K562 (cell line): ENCODE data around the gene PEDS1. TPM values are rescaled to one million over a fixed set of nuclear protein-coding genes. Genes with fewer than 3 reads are reported as not detected.
A peak's percentile ranks its signal among the peaks of the same experiment; 100 is the strongest.

ENCODE experiments used
- CAMTA2 ChIP-seq: fragments of 250-450 bp; sonication (Bioruptor Pico); conservative IDR thresholded peaks from 2 replicates; pipeline ENCODE4 v1.5.1; 2022
- CBX3 ChIP-seq, 2 experiments: IDR thresholded peaks; 1 replicate in 1 of 2; 2 replicates in 1 of 2; pipeline ENCODE4 v1.6.1; 2012; ENCODE audit warnings: inconsistent platforms in 2 of 2, low read length in 2 of 2, borderline replicate concordance in 1 of 2, control low read depth in 1 of 2
- CCNT2 ChIP-seq: IDR thresholded peaks from 2 replicates; pipeline ENCODE4 v1.6.1; 2011; ENCODE audit warnings: borderline replicate concordance, low read depth, mild to moderate bottlenecking, moderate library complexity, mixed read lengths, low read length; ENCODE audit not compliant: insufficient read length; ENCODE audit errors: extremely low read depth
- ETV5 ChIP-seq: sonication (generic); formaldehyde crosslinking; IDR thresholded peaks from 2 replicates; pipeline ENCODE4 v1.4.0; 2020; ENCODE audit warnings: low read depth, mild to moderate bottlenecking, missing genetic modification reagents
- FOXP4 ChIP-seq: sonication (generic); formaldehyde crosslinking; IDR thresholded peaks from 2 replicates; pipeline ENCODE4 v1.8.0; 2022; ENCODE audit warnings: mild to moderate bottlenecking, missing genetic modification reagents, borderline replicate concordance
- GTF3C2 ChIP-seq: IDR thresholded peaks from 3 replicates; pipeline ENCODE4 v1.6.1; 2011; ENCODE audit warnings: borderline replicate concordance, mild to moderate bottlenecking, moderate library complexity; ENCODE audit not compliant: insufficient read length; ENCODE audit errors: extremely low read depth
- HIVEP1 ChIP-seq: fragments of 250-450 bp; sonication (Bioruptor Pico); IDR thresholded peaks from 2 replicates; pipeline ENCODE4 v1.4.0; 2020; ENCODE audit warnings: mild to moderate bottlenecking
- MAZ ChIP-seq, 2 experiments: fragments of 450-650 bp in 1 of 2; sonication (generic) in 1 of 2; formaldehyde crosslinking; IDR thresholded peaks in 1 of 2; conservative IDR thresholded peaks in 1 of 2; 2 replicates each; pipeline versions ENCODE4 v1.4.0 to v1.5.0; 2020; ENCODE audit warnings: mild to moderate bottlenecking in 1 of 2, missing genetic modification reagents in 1 of 2
- PHF20 ChIP-seq: fragments of 450-650 bp; IDR thresholded peaks from 2 replicates; pipeline ENCODE4 v1.6.1; 2018; ENCODE audit not compliant: partially characterized antibody
- PTRF ChIP-seq: fragments of 450-650 bp; IDR thresholded peaks from 2 replicates; pipeline ENCODE4 v1.6.1; 2016; ENCODE audit warnings: mild to moderate bottlenecking, missing genetic modification characterization, missing compliant biosample characterization
- STAT5B ChIP-seq: fragments of 250-450 bp; sonication (Bioruptor Pico); IDR thresholded peaks from 2 replicates; pipeline ENCODE4 v1.8.0; 2021; ENCODE audit warnings: mild to moderate bottlenecking, inconsistent platforms
- TARDBP ChIP-seq: fragments of 450-650 bp; IDR thresholded peaks from 2 replicates; pipeline ENCODE4 v1.6.1; 2016
- ZBTB7A ChIP-seq: IDR thresholded peaks from 2 replicates; pipeline ENCODE4 v1.6.1; 2011; ENCODE audit warnings: low read depth, mild to moderate bottlenecking, low read length, moderate library complexity, borderline replicate concordance; ENCODE audit not compliant: control insufficient read depth
- ZNF280A ChIP-seq: fragments of 450-650 bp; IDR thresholded peaks from 2 replicates; pipeline ENCODE4 v1.6.1; 2018; ENCODE audit warnings: mild to moderate bottlenecking, low read depth; ENCODE audit not compliant: partially characterized antibody
- ZNF717 ChIP-seq: fragments of 250-450 bp; sonication (Bioruptor Pico); IDR thresholded peaks from 2 replicates; pipeline ENCODE4 v1.5.0; 2021
- ZNF740 ChIP-seq, 3 experiments: fragments of 200-800 bp in 1 of 3; sonication (Bioruptor generic) in 1 of 3; sonication (generic) in 1 of 3; formaldehyde crosslinking in 1 of 3; IDR thresholded peaks; 2 replicates each; pipeline versions ENCODE4 v1.6.1 to v1.8.0; 2016 to 2022; ENCODE audit warnings: mild to moderate bottlenecking in 2 of 3, missing compliant biosample characterization in 2 of 3, missing genetic modification characterization in 2 of 3, missing genetic modification reagents in 1 of 3
- polyA plus RNA-seq, 8 experiments: library from polyadenylated mRNA; depleted of rRNA in 4 of 8; stranded (reverse) in 5 of 8; unstranded in 3 of 8; fragments of >200 nt; fragmentation: Nextera tagmentation in 2 of 8; fragmentation: Illumina TruSeq in 1 of 8; extraction: Ambion mirVana in 2 of 8; extraction: Trizol in 1 of 8; gene quantifications; 2 replicates each; pipeline versions ENCODE4 v1.2.1 to v1.2.3, GENCODE V29; 2011 to 2014; ENCODE audit warnings: inconsistent platforms in 1 of 8, missing spikeins in 1 of 8
- total RNA-seq, 7 experiments: library from RNA; depleted of rRNA in 6 of 7; stranded (reverse); fragments of >200 nt in 6 of 7; fragmentation: Illumina TruSeq in 2 of 7; extraction: Trizol in 2 of 7; gene quantifications; 2 replicates each; pipeline versions ENCODE4 v1.2.1 to v1.2.3, GENCODE V29; 2011 to 2021; ENCODE audit warnings: low replicate concordance in 1 of 7

Gene PEDS1
- total and polyA plus RNA-seq, 9 of the 15 experiments (the other 6 are each of a cell fraction or from before 2014, with no cell fraction given) = 2.9 to 38.5 (median 24.2) TPM

- TF ChIP-seq ZNF740 (CRISPR knock-in tag; IDR thresholded peaks at IDR 0.05) (peak; percentile 89), ZNF740 (tag; IDR thresholded peaks at IDR 0.05) (peak in 1 of 2 experiments; percentile 72; a peak in 2 of 4 replicates), CAMTA2 (CRISPR knock-in tag) (0 out of 2 replicates have a peak, but pooled peaks have one; percentile 84), ETV5 (CRISPR knock-in tag) (0 out of 2 replicates have a peak, but pooled peaks have one; percentile 49), CBX3 (IDR thresholded peaks at IDR 0.05; ENCODE audit: borderline replicate concordance in 1 of 2, low read length in 2 of 2) (no peak), GTF3C2 (no peak), HIVEP1 (no peak), CCNT2 (peak; percentile 35), FOXP4 (CRISPR knock-in tag) (0 out of 2 replicates have a peak, but pooled peaks have one; percentile 24), PTRF (tag) (no peak), ZNF280A (no peak), STAT5B (CRISPR knock-in tag) (no peak), PHF20 (no peak), ZNF717 (CRISPR knock-in tag) (no peak), ZBTB7A (peak; percentile 57; the same call in 1 of the 2 replicates), MAZ (CRISPR knock-in tag; conservative IDR thresholded peaks at IDR 0.05 in 1 of 2, IDR thresholded peaks at IDR 0.05 in 1 of 2) (peak; percentile 55 to 91; a peak in 3 of 4 replicates), TARDBP (peak; percentile 40; the same call in 1 of the 2 replicates)
Measured at GRCh38 chr20:50112512-50113419, 40.8 kb downstream of the PEDS1 start, which contains the start of gene UBE2V1 (continued).
